Esophagus squamous epithelium (tissue), 4 donors: ENCODE results near the gene PPM1L.

ENCODE experiments used
- POLR2A ChIP-seq, 4 donors: fragments of 450-650 bp; IDR thresholded peaks; one replicate each; pipeline ENCODE4 v1.6.1; 2017; ENCODE audit warnings: antibody characterized with exemption in 4 of 4, mild to moderate bottlenecking in 4 of 4, moderate library complexity in 3 of 4
- TF ChIP-seq, protein P1 (sequence below), 6 experiments: fragments of 450-650 bp in 4 of 6; fragments of 200-600 bp in 2 of 6; sonication (generic) in 2 of 6; IDR thresholded peaks; one replicate each; pipeline ENCODE4 v1.5.1; 2016 to 2019; ENCODE audit warnings: antibody characterized with exemption in 6 of 6, mild to moderate bottlenecking in 4 of 6, moderate library complexity in 4 of 6

DNA sequence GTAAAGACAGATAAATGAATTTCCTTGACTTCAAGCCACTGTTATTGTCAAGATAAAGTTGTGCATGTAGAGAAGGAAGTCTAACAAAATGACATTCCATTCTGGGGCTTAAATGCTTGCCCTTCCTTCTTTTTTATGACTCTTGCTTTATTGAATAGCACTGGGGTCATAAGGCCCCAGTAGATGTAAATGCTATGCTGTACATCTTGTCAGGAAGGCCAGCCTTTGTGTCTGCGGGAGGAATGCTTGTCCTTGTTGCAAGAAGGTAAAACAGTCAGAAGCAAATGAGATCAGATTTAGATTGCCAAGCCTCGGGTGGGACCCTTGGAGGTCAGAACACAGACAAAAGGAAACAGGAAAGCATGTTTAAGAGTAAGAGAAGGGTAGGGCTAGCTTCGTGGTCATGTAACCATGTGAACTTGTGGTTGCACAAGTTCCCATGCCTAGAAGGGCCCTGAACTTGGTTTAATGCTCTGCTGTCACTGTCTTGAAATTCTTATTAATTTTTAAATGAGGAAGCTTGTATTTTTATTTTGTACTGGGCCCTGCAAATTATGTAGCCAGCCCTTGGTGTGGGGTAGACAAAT is 81.5 kb downstream of the PPM1L start:
- TF ChIP-seq, protein P1, sequence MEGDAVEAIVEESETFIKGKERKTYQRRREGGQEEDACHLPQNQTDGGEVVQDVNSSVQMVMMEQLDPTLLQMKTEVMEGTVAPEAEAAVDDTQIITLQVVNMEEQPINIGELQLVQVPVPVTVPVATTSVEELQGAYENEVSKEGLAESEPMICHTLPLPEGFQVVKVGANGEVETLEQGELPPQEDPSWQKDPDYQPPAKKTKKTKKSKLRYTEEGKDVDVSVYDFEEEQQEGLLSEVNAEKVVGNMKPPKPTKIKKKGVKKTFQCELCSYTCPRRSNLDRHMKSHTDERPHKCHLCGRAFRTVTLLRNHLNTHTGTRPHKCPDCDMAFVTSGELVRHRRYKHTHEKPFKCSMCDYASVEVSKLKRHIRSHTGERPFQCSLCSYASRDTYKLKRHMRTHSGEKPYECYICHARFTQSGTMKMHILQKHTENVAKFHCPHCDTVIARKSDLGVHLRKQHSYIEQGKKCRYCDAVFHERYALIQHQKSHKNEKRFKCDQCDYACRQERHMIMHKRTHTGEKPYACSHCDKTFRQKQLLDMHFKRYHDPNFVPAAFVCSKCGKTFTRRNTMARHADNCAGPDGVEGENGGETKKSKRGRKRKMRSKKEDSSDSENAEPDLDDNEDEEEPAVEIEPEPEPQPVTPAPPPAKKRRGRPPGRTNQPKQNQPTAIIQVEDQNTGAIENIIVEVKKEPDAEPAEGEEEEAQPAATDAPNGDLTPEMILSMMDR (IDR thresholded peaks at IDR 0.05): no peak
- TF ChIP-seq POLR2A (IDR thresholded peaks at IDR 0.05): no peak
